H1 (cell line): ENCODE results near the gene ZNF316. TPM values are rescaled to one million over a fixed set of nuclear protein-coding genes. Genes with fewer than 3 reads are reported as not detected.

Experiments
- CHD7 ChIP-seq: fragments of 300-600 bp; sonication (generic); IDR thresholded peaks from 2 replicates; pipeline ENCODE4 v1.7.1; 2012; ENCODE audit warnings: low read length, moderate library complexity, mild to moderate bottlenecking, inconsistent platforms; ENCODE audit not compliant: insufficient replicate concordance
- MAX ChIP-seq: IDR thresholded peaks from 2 replicates; pipeline ENCODE4 v1.6.1; 2012; ENCODE audit warnings: inconsistent platforms
- polyA plus RNA-seq, 7 experiments: library from polyadenylated mRNA; depleted of rRNA in 3 of 7; stranded (reverse) in 5 of 7; unstranded in 2 of 7; fragments of >200 nt in 5 of 7; fragments of 200-250 nt in 2 of 7; gene quantifications; 1 replicate in 5 of 7; 2 replicates in 1 of 7; 4 replicates in 1 of 7; pipeline versions ENCODE4 v1.2.1 to v1.2.3, GENCODE V29; 2011 to 2013; ENCODE audit warnings: missing spikeins in 2 of 7, mixed read lengths in 2 of 7
- total RNA-seq: library from RNA; stranded (reverse); fragmentation: NEBNext Ultra II Directional; extraction: Animal tissue kit (Norgen Biotek cat#: 25700); gene quantifications from 2 replicates; pipeline ENCODE4 v1.2.1, GENCODE V29; 2021

ZNF316 gene
- total and polyA plus RNA-seq, 2 of the 8 experiments (the other 6 are each of a cell fraction or from before 2014, with no cell fraction given), result 3.6 to 13.7 TPM

GRCh38 chr7:6614953-6615722, 22.0 kb upstream of the ZNF316 start, which contains the start of gene ZNF853 (continued):
- no peak for TF ChIP-seq CHD7
- no peak for TF ChIP-seq MAX
